Hematopoietic multipotent progenitor cell (in vitro differentiated cells): ENCODE measurements around the gene TRAPPC6A. TPM values are rescaled to one million over a fixed set of nuclear protein-coding genes. Genes with fewer than 3 reads are reported as not detected.

Experiments
- DNase-seq, 3 donors: peaks; one replicate each; pipeline ENCODE4 v3.0.0-alpha.2; 2011 to 2015; ENCODE audit warnings: low read depth in 2 of 3, low spot score in 2 of 3
- total RNA-seq: library from RNA; depleted of rRNA; stranded (reverse); fragments of >200 nt; gene quantifications from one replicate; pipeline ENCODE4 v1.2.3, GENCODE V29; 2012

TRAPPC6A gene
- total RNA-seq, 1 donor: 61.9 TPM

GRCh38 chr19:45150180-45150579 lies 27.9 kb downstream of the TRAPPC6A start:
- DNase-seq: no peak

GRCh38 chr19:45149129-45149528 lies 28.9 kb downstream of the TRAPPC6A start:
- DNase-seq: no peak

GRCh38 chr19:45147835-45148676 lies 30.0 kb downstream of the TRAPPC6A start:
- DNase-seq: no peak

GRCh38 chr19:45146741-45147205 lies 31.3 kb downstream of the TRAPPC6A start:
- no peak for DNase-seq

- DNase-seq: no peak
Measured at GRCh38 chr19:45146251-45146650, 31.8 kb downstream of the TRAPPC6A start.

GRCh38 chr19:45145270-45146189 lies 32.5 kb downstream of the TRAPPC6A start:
- no peak for DNase-seq

- DNase-seq: no peak
Measured at GRCh38 chr19:45144431-45145269, 33.4 kb downstream of the TRAPPC6A start.

GRCh38 chr19:45142726-45143110 lies 35.3 kb downstream of the TRAPPC6A start:
- DNase-seq: no peak

- DNase-seq: no peak
Measured at GRCh38 chr19:45142016-45142725, 35.9 kb downstream of the TRAPPC6A start.

GRCh38 chr19:45141203-45141900 lies 36.7 kb downstream of the TRAPPC6A start:
- no peak for DNase-seq

- no peak for DNase-seq
Measured at GRCh38 chr19:45140533-45140932, 37.5 kb downstream of the TRAPPC6A start.

GRCh38 chr19:45140144-45140503 lies 37.9 kb downstream of the TRAPPC6A start:
- DNase-seq: no peak

- no peak for DNase-seq
Measured at GRCh38 chr19:45139286-45140143, 38.5 kb downstream of the TRAPPC6A start.

- DNase-seq: no peak
Measured at GRCh38 chr19:45138303-45138751, 39.7 kb downstream of the TRAPPC6A start.

GRCh38 chr19:45137179-45137761 lies 40.8 kb downstream of the TRAPPC6A start:
- no peak for DNase-seq

- DNase-seq: no peak
Measured at GRCh38 chr19:45136507-45137178, 41.4 kb downstream of the TRAPPC6A start.

- no peak for DNase-seq
Measured at GRCh38 chr19:45135176-45135885, 42.7 kb downstream of the TRAPPC6A start.
